H9 (cell line): Measurements from ENCODE around the gene INTS7. TPM values are rescaled to one million over a fixed set of nuclear protein-coding genes. Genes with fewer than 3 reads are reported as not detected.

Experiments
- DNase-seq: peaks from one replicate; pipeline ENCODE4 v3.0.0-alpha.2; 2017
- H2AFZ ChIP-seq: one replicate; pipeline ENCODE4 v1.6.1; 2013; ENCODE audit warnings: mild to moderate bottlenecking, low read length, control low read depth, moderate library complexity
- H2AK5ac ChIP-seq: 2 replicates; pipeline ENCODE4 v1.6.1; 2013; ENCODE audit warnings: low read length, control low read depth, mixed read lengths; ENCODE audit not compliant: insufficient read length
- H2BK120ac ChIP-seq: one replicate; pipeline ENCODE4 v1.6.1; 2013; ENCODE audit warnings: low read depth, mild to moderate bottlenecking, low read length, control low read depth, inconsistent platforms; ENCODE audit not compliant: poor library complexity, severe bottlenecking
- H2BK12ac ChIP-seq: 2 replicates; pipeline ENCODE4 v1.6.1; 2013; ENCODE audit warnings: low read length, control low read depth, mixed read lengths, low read depth; ENCODE audit not compliant: insufficient read length
- H2BK15ac ChIP-seq: 2 replicates; pipeline ENCODE4 v1.6.1; 2013; ENCODE audit warnings: low read depth, low read length, control low read depth
- H2BK20ac ChIP-seq: one replicate; pipeline ENCODE4 v1.6.1; 2013; ENCODE audit warnings: low read depth, mild to moderate bottlenecking, low read length, control low read depth, inconsistent platforms; ENCODE audit not compliant: poor library complexity, severe bottlenecking
- H2BK5ac ChIP-seq: 2 replicates; pipeline ENCODE4 v1.6.1; 2013; ENCODE audit warnings: low read length, control low read depth, mixed read lengths; ENCODE audit not compliant: insufficient read length
- H3K14ac ChIP-seq: 2 replicates; pipeline ENCODE4 v1.6.1; 2013; ENCODE audit warnings: low read length, control low read depth; ENCODE audit not compliant: insufficient read depth
- H3K18ac ChIP-seq: 2 replicates; pipeline ENCODE4 v1.6.1; 2013; ENCODE audit warnings: low read depth, mild to moderate bottlenecking, mixed read lengths, low read length, control low read depth; ENCODE audit not compliant: insufficient read length
- H3K23ac ChIP-seq: 2 replicates; pipeline ENCODE4 v1.6.1; 2013; ENCODE audit warnings: low read length, control low read depth, mixed read lengths, low read depth; ENCODE audit not compliant: insufficient read length
- H3K23me2 ChIP-seq: 2 replicates; pipeline ENCODE4 v1.6.1; 2013; ENCODE audit warnings: low read depth, mild to moderate bottlenecking, mixed read lengths, low read length, control low read depth; ENCODE audit not compliant: insufficient read length, poor library complexity, severe bottlenecking
- H3K27ac ChIP-seq: 2 replicates; pipeline ENCODE4 v1.5.1; 2013; ENCODE audit warnings: low read length, control low read depth, mixed read lengths, low read depth; ENCODE audit not compliant: insufficient read length
- H3K27me3 ChIP-seq: 2 replicates; pipeline ENCODE4 v1.6.1; 2013; ENCODE audit warnings: low read length, control low read depth, inconsistent platforms; ENCODE audit not compliant: insufficient read depth
- H3K4ac ChIP-seq: 2 replicates; pipeline ENCODE4 v1.6.1; 2013; ENCODE audit warnings: low read depth, mild to moderate bottlenecking, control low read depth, inconsistent platforms, low read length, moderate library complexity
- H3K4me1 ChIP-seq: 2 replicates; pipeline ENCODE4 v1.6.1; 2013; ENCODE audit warnings: low read length, control low read depth, inconsistent platforms; ENCODE audit not compliant: insufficient read depth
- H3K4me2 ChIP-seq: 2 replicates; pipeline ENCODE4 v1.6.1; 2013; ENCODE audit warnings: low read length, control low read depth, mixed read lengths; ENCODE audit not compliant: insufficient read length, insufficient read depth
- H3K56ac ChIP-seq: 2 replicates; pipeline ENCODE4 v1.6.1; 2013; ENCODE audit warnings: low read depth, mild to moderate bottlenecking, mixed read lengths, low read length, control low read depth; ENCODE audit not compliant: insufficient read length
- H3K79me1 ChIP-seq: 2 replicates; pipeline ENCODE4 v1.6.1; 2013; ENCODE audit warnings: low read depth, mild to moderate bottlenecking, moderate library complexity, low read length, control low read depth, inconsistent platforms; ENCODE audit not compliant: insufficient read depth, poor library complexity, severe bottlenecking
- H3K79me2 ChIP-seq: 2 replicates; pipeline ENCODE4 v1.6.1; 2013; ENCODE audit warnings: low read length, control low read depth, inconsistent platforms; ENCODE audit not compliant: insufficient read depth
- H3K9ac ChIP-seq: 2 replicates; pipeline ENCODE4 v1.6.1; 2013; ENCODE audit warnings: low read length, control low read depth, mixed read lengths; ENCODE audit not compliant: insufficient read length; ENCODE audit errors: extremely low read depth
- H3K9me3 ChIP-seq: one replicate; pipeline ENCODE4 v1.6.1; 2013; ENCODE audit warnings: low read depth, low read length, inconsistent platforms; ENCODE audit not compliant: control insufficient read depth
- H3T11ph ChIP-seq: one replicate; pipeline ENCODE4 v1.6.1; 2013; ENCODE audit warnings: mild to moderate bottlenecking, low read length, control low read depth, inconsistent platforms
- H4K20me1 ChIP-seq: one replicate; pipeline ENCODE4 v1.6.1; 2013; ENCODE audit not compliant: control insufficient read depth, insufficient read length, insufficient read depth
- H4K5ac ChIP-seq: 2 replicates; pipeline ENCODE4 v1.6.1; 2013; ENCODE audit warnings: low read depth, mild to moderate bottlenecking, mixed read lengths, low read length, control low read depth; ENCODE audit not compliant: insufficient read length
- H4K8ac ChIP-seq: replicated peaks from 2 replicates; pipeline ENCODE4 v1.6.1; 2013; ENCODE audit warnings: low read length, control low read depth, mixed read lengths, low read depth; ENCODE audit not compliant: insufficient read length
- H4K91ac ChIP-seq: 2 replicates; pipeline ENCODE4 v1.6.1; 2013; ENCODE audit warnings: low read depth, mild to moderate bottlenecking, moderate library complexity, mixed read lengths, low read length, control low read depth; ENCODE audit not compliant: insufficient read length
- H3K27ac Mint-ChIP-seq, 3 experiments: 2 replicates in 2 of 3; 3 replicates in 1 of 3; pipeline ENCODE4 v1.8.0; 2020 to 2021; ENCODE audit warnings: mixed read lengths in 3 of 3, mild to moderate bottlenecking in 1 of 3, moderate library complexity in 1 of 3
- H3K27me3 Mint-ChIP-seq: 2 replicates; pipeline ENCODE4 v1.8.0; 2021; ENCODE audit warnings: low read depth, mild to moderate bottlenecking, moderate library complexity, mixed read lengths
- H3K36me3 Mint-ChIP-seq, 3 experiments: 2 replicates in 2 of 3; 3 replicates in 1 of 3; pipeline ENCODE4 v1.8.0; 2020 to 2021; ENCODE audit warnings: low read depth in 3 of 3, mixed read lengths in 3 of 3; ENCODE audit not compliant: insufficient read depth in 1 of 3
- H3K4me1 Mint-ChIP-seq, 2 experiments: 2 replicates each; pipeline ENCODE4 v1.8.0; 2020; ENCODE audit warnings: mixed read lengths in 2 of 2
- H3K4me3 Mint-ChIP-seq, 2 experiments: 2 replicates in 1 of 2; 3 replicates in 1 of 2; pipeline ENCODE4 v1.8.0; 2020 to 2021; ENCODE audit warnings: mild to moderate bottlenecking in 2 of 2, mixed read lengths in 2 of 2, moderate library complexity in 1 of 2
- H3K9me3 Mint-ChIP-seq, 2 experiments: 2 replicates in 1 of 2; 3 replicates in 1 of 2; pipeline ENCODE4 v1.8.0; 2020; ENCODE audit warnings: mild to moderate bottlenecking in 2 of 2, mixed read lengths in 2 of 2, moderate library complexity in 1 of 2
- CTCF ChIP-seq: fragments of 200-600 bp; sonication (generic); conservative IDR thresholded peaks from 3 replicates; pipeline ENCODE4 v1.8.0; 2021; ENCODE audit warnings: antibody characterized with exemption, mild to moderate bottlenecking
- WGBS: extraction: QIAGEN DNeasy Blood & Tissue Kit; methylation state at CpG from one replicate; pipeline ENCODE4 v1.1.7; 2013; ENCODE audit warnings: missing lambda C conversion rate, low lambda C conversion rate, mixed read lengths; ENCODE audit not compliant: insufficient read length; ENCODE audit errors: extremely low coverage; 5-methylcytosine and 5-hydroxymethylcytosine counted together
- total RNA-seq: library from RNA; stranded (reverse); gene quantifications from 2 replicates; pipeline ENCODE4 v1.2.1, GENCODE V29; 2021

Gene INTS7
- total RNA-seq, 1 experiment from 2014 or later: 32.3 TPM

GRCh38 chr1:212004895-212005608 lies 30.3 kb downstream of the INTS7 start:
- H3K9me3 ChIP-seq: no peaks in the 10 kb centered on the region
- H3K9ac ChIP-seq: no peak overlapping the region
- H3K27ac ChIP-seq: no peak overlapping the region
- no peak overlapping the region for H2BK20ac ChIP-seq
- no peak overlapping the region for H3K18ac ChIP-seq
- H3K4ac ChIP-seq: no peak overlapping the region
- no peak overlapping the region; a peak in 1 of 7 replicates for H3K27ac Mint-ChIP-seq
- no peaks in the 10 kb centered on the region for H3K27me3 Mint-ChIP-seq
- no peak overlapping the region for H3T11ph ChIP-seq
- no peak overlapping the region for H3K4me3 Mint-ChIP-seq
- peaks cover 0 to 25% (median 10%) of the 10 kb centered on the region in 3 experiments; a peak in 5 of 7 replicates for H3K36me3 Mint-ChIP-seq
- H2BK15ac ChIP-seq: no peak overlapping the region
- no peak overlapping the region for H2BK5ac ChIP-seq
- no peak overlapping the region for H4K8ac ChIP-seq
- H4K20me1 ChIP-seq: no peaks in the 10 kb centered on the region
- no peak for DNase-seq
- no CpG with 5 or more reads among the region's 7 CpGs for WGBS
- H3K27me3 ChIP-seq: no peaks in the 10 kb centered on the region
- no peak overlapping the region for H3K4me2 ChIP-seq
- no peaks in the 10 kb centered on the region for H3K9me3 Mint-ChIP-seq
- TF ChIP-seq CTCF: no peak
- H2AK5ac ChIP-seq: no peak overlapping the region
- no peak overlapping the region for H2BK120ac ChIP-seq
- no peak overlapping the region for H2AFZ ChIP-seq
- H3K23me2 ChIP-seq: no peaks in the 10 kb centered on the region
- H3K23ac ChIP-seq: no peak overlapping the region
- peaks cover 12 to 19% of the 10 kb centered on the region in 2 experiments for H3K4me1 Mint-ChIP-seq
- no peak overlapping the region for H3K14ac ChIP-seq
- H3K79me1 ChIP-seq: no peaks in the 10 kb centered on the region
- no peaks in the 10 kb centered on the region for H3K4me1 ChIP-seq
- H4K91ac ChIP-seq: no peak overlapping the region
- no peak overlapping the region for H2BK12ac ChIP-seq
- no peak overlapping the region for H4K5ac ChIP-seq
- H3K79me2 ChIP-seq: no peaks in the 10 kb centered on the region
- H3K56ac ChIP-seq: no peak overlapping the region
